ENCODE results near the gene ZFYVE26. TPM values are rescaled to one million over a fixed set of nuclear protein-coding genes. Genes with fewer than 3 reads are reported as not detected.

ZFYVE26 gene
- 1 to 10 TPM in 5 of 6 donors, under 1 TPM in 1; 0.09 to 6.2 (median 2.7) TPM for polyA plus RNA-seq (ENCODE audit: low read depth in 6 of 6)

DNA sequence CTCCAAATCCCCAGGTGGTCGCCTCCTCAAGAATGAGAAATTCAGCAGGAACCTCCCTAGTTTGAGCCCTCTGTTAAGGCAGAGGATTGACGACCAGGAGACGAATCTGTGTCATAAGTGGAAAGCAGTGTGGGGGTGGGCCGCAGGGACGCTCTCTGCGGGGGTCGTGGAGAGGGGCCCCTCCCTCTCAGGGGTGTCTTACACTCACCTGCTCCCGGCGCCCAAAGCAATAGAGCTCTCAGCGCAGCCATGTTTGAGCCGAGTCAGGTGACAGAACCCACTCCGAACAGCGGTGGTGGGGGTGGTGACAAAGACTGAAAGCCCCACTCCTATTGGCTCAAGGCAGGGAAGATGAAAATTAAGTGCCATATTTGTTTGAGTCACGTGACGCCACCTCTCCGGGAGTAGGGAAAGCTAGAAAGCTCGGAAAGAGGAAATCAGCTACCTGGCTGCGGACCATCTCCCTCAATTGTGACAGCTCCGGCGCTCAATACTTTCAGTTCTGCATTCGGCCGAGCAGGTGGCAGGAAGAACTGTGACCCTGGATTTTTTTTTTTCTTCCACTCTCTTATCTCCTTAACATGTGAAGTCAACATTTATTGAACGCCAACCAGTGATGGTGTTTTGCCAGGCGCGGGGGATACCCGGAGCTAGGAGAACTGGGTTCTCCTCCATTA is at the start of gene ZFYVE26:
Gene ZFYVE26, minus strand, starts transcription at position 265 of the 677 bp plus-strand sequence. CDS start 627 bp downstream, outside the sequence.
- H3K4me1 Mint-ChIP-seq: peaks cover 35 to 75% (median 36%) of the 10 kb centered on the region in 3 donors

DNA sequence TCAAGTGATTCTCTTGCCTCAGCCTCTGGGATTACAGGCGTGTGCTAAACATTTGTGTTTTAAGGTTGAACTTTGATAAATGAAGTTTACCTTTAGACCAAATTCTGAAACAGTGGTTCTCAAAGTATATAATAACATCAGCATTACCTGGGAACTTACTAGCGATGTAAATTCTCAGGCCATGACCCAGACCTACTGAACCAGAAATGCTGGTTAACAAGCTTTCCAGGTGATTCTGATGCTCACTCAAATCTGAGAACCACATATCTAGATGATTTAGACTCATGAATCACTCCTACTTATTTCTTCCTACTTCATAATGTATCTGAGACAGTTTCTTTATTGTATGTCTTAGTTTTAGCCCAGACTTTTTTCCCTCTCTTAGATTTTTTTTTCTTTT is 46.8 kb upstream of the ZFYVE26 start:
- Mint-ChIP-seq H3K4me1 (peaks cover 0 to 4% (median 0%) of the 10 kb centered on the region in 3 donors), H3K4me3 (no peak overlapping the region), H3K9me3 (peaks cover 0 to 1% (median 0%) of the 10 kb centered on the region in 7 donors), H3K27ac (no peak overlapping the region), H3K36me3 (peaks cover 18 to 25% of the 10 kb centered on the region in 2 donors), H3K27me3 (no peaks in the 10 kb centered on the region)
- ATAC-seq (ENCODE audit: low read depth in 2 of 2) (no peak), DNase-seq (no peak)

More for the DNA sequence above, at the start of gene ZFYVE26:
- Mint-ChIP-seq H3K27ac (peak within 1 kb of the TSS; percentile 90 to 99 (median 96)), H3K4me3 (peak within 1 kb of the TSS; percentile 79 to 98 (median 96)), H3K36me3 (peaks cover 0 to 5% of the 10 kb centered on the region in 2 donors), H3K27me3 (no peaks in the 10 kb centered on the region), H3K9me3 (no peaks in the 10 kb centered on the region)
- peak; percentile 92 for DNase-seq
- peak; percentile 78 to 82 for ATAC-seq (ENCODE audit: low read depth in 2 of 2)

DNA sequence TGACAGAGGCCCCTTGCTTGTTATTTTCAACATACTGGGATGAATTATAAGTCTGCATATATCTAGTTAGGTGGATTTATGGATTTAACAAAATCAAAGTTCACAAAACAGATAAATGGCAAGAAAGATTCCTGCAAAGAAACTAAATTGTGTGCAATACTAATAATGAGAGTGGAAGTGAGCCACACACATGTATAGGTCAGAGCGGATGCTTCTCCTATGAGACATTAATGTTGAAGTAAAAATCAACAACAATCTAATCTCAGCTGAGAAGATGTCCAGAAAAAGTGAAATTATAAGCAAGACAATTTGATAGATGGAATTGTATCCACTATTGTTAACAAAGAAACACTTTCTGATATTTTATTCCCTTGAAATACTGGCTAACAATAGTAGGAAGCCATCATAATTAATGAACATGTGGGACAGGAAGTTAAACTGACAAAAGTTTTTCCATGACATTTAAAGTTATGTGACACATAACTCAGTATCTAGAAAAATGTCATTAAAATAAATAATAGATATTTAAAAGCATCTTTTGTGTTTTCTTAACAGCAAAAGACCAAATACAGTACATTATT is 42.9 kb upstream of the ZFYVE26 start:
- no peak overlapping the region for H3K27ac Mint-ChIP-seq
- DNase-seq: no peak
- H3K9me3 Mint-ChIP-seq: no peaks in the 10 kb centered on the region
- H3K27me3 Mint-ChIP-seq: no peaks in the 10 kb centered on the region
- H3K4me3 Mint-ChIP-seq: no peak overlapping the region
- no peaks in the 10 kb centered on the region for H3K36me3 Mint-ChIP-seq
- no peaks in the 10 kb centered on the region for H3K4me1 Mint-ChIP-seq
- ATAC-seq (ENCODE audit: low read depth in 2 of 2): no peak

DNA sequence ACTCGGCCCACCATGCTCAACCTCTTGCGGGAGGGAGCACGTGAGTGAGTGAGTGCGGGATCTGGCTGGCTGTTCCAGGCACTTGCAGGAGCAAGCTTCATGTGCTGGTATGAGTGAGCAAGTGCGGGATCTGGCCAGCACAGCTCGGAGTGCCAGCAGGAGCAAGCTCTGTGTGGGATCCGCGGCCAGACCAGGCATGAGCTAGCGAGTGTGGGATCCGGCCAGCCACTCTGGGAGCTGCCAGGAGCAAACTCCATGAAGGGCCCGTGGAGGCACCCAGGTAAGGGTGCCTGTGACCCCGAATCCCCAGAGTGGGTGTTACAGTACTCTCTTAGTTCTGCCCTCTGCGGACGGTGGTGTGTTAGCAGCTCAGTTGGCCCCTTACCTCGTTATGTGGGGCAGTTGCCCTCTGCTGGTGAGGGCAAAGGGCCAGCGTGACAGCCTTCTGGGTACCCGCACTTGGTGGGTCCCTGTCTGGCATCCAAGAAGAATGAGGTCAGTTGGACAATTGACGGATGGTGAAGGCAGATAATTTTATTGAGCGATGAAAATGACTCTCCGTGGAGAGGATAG is 41.5 kb upstream of the ZFYVE26 start:
- no peaks in the 10 kb centered on the region for H3K36me3 Mint-ChIP-seq
- H3K4me1 Mint-ChIP-seq: peaks cover 13 to 14% (median 13%) of the 10 kb centered on the region in 3 donors
- peak overlapping the region in 1 of 6 donors; percentile 90 for H3K27ac Mint-ChIP-seq
- no peaks in the 10 kb centered on the region for H3K27me3 Mint-ChIP-seq
- ATAC-seq (ENCODE audit: low read depth in 2 of 2) (no peak), DNase-seq (no peak)
- H3K9me3 Mint-ChIP-seq: no peaks in the 10 kb centered on the region
- H3K4me3 Mint-ChIP-seq: no peak overlapping the region

DNA sequence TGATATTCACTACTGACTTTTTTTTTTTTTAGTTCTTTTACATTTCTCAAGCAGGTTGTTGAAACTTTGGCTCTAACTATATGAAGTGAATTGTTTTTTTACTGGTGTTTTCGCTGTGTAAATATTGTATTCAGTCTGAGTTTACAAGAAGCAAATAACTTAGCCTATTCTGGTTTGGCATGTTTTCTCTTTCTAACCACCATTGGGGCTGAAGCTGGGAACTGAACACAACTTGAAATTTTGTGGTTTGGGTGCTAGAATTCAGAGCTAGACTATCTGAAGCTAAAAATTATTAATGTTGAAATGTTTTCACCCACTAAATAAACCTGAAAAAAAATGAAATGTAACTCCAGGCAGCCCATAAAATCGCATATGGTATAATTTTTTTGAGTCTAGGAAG is 40.4 kb upstream of the ZFYVE26 start:
- no peak for ATAC-seq (ENCODE audit: low read depth in 2 of 2)
- Mint-ChIP-seq H3K4me3 (no peak overlapping the region), H3K9me3 (no peaks in the 10 kb centered on the region), H3K36me3 (no peaks in the 10 kb centered on the region), H3K27me3 (no peaks in the 10 kb centered on the region), H3K4me1 (peaks cover 14 to 21% (median 19%) of the 10 kb centered on the region in 3 donors), H3K27ac (no peak overlapping the region)
- DNase-seq: no peak

DNA sequence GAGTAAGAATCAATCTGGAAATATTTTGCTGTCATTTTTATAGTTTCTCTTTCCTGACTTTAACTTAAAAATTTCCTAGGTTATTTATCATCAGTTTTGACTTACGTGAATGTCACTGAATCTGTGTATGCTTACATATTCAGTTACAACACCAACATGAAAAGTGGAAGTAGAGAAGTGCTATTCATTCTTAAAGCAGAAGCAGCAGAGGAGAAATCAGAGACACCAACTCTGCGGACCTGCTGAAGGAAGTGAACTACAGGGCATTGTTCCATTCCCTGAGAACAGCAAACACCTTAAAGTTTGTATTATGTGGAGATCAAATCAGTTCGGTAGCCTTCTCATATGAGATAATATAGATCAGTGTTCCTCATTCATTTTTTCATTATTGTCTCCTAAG is 37.3 kb upstream of the ZFYVE26 start:
- no peaks in the 10 kb centered on the region for H3K27me3 Mint-ChIP-seq
- H3K4me1 Mint-ChIP-seq: peaks cover 19 to 31% (median 25%) of the 10 kb centered on the region in 3 donors
- peaks cover 0 to 5% (median under 1%) of the 10 kb centered on the region in 7 donors for H3K9me3 Mint-ChIP-seq
- peak overlapping the region in 1 of 6 donors; percentile 56 for H3K27ac Mint-ChIP-seq
- DNase-seq: no peak
- peaks cover 0 to 2% of the 10 kb centered on the region in 2 donors for H3K36me3 Mint-ChIP-seq
- no peak overlapping the region for H3K4me3 Mint-ChIP-seq
- peak in 1 of 2 donors; percentile 28 for ATAC-seq (ENCODE audit: low read depth in 2 of 2)

DNA sequence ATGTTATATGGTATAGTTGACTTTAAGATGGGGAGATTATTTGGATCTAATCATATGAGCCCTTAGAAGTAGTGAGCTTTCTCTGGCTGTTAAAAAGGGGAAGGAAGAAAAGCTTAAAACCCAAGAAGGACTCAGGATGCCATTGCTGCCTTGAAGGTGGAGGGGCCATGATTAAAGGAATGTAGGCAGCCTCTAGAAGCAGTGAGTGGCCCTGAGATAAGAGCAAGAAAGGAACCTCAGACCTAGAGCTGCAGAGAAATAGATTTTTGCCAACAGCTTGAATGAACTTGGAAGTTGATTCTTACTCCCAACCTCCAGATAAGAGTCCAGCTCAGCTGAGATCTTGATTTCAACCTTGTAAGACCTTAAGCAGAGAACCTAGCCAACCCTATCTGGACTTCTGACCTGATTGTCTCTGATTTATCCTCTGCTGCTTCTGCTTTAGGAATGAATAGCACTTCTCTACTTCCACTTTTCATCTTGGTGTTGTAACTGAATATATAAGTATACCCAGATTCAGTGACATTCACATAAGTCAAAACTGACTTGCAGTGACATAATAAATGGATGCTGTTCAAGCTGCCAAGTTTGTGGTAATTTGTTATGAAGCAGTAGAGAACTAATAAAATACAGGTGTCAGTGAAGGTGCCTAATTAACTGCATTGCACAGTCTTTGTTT is 36.7 kb upstream of the ZFYVE26 start:
- Mint-ChIP-seq H3K4me3 (no peak overlapping the region), H3K27me3 (no peaks in the 10 kb centered on the region)
- no peak for ATAC-seq (ENCODE audit: low read depth in 2 of 2)

DNA sequence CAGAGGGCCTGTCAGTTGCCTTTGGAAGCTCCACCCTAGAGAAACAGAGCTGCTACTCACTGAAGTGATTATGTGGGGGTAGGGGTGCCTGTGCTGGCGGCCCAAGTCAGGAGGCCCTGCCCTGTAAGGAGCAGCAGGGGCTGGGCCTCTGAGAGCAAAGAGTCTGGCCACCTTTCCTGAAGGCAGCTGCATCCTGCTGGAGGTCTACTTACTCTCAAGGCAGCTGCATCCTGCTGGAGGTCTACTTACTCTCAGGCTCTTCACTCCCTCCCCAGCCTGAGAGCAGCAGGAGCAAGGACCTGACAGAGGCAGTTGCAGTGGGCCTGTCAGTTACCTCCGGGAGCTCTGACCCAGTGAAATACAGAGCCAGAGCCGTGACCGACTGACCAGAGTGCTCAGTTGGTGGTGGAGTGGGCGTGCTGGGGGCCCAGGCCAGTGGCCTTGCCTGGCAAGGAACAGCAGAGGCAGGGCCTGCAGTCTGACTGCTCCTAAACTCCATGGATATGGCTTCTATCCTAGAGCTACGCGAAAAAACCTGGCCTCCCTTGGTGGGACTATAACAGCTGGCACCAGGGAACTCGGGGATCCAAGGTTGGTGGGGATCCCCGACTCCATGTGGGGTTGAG is 35.5 kb upstream of the ZFYVE26 start:
- DNase-seq (no peak), ATAC-seq (ENCODE audit: low read depth in 2 of 2) (no peak)
- H3K27ac Mint-ChIP-seq: peak overlapping the region in 2 of 6 donors; percentile 3 to 24
- H3K4me3 Mint-ChIP-seq: no peak overlapping the region
- no peaks in the 10 kb centered on the region for H3K27me3 Mint-ChIP-seq
- peaks cover 10 to 17% of the 10 kb centered on the region in 2 donors for H3K36me3 Mint-ChIP-seq
- H3K4me1 Mint-ChIP-seq: peaks cover 19 to 31% (median 28%) of the 10 kb centered on the region in 3 donors
- peaks cover 0 to 16% (median 11%) of the 10 kb centered on the region in 7 donors for H3K9me3 Mint-ChIP-seq

More for the DNA sequence above, 36.7 kb upstream of the ZFYVE26 start:
- no peak for DNase-seq
- Mint-ChIP-seq H3K36me3 (peaks cover 0 to 7% of the 10 kb centered on the region in 2 donors), H3K9me3 (peaks cover 0 to 10% (median 5%) of the 10 kb centered on the region in 7 donors), H3K27ac (peak overlapping the region in 2 of 6 donors; percentile 38 to 56), H3K4me1 (peaks cover 19 to 31% (median 25%) of the 10 kb centered on the region in 3 donors)

DNA sequence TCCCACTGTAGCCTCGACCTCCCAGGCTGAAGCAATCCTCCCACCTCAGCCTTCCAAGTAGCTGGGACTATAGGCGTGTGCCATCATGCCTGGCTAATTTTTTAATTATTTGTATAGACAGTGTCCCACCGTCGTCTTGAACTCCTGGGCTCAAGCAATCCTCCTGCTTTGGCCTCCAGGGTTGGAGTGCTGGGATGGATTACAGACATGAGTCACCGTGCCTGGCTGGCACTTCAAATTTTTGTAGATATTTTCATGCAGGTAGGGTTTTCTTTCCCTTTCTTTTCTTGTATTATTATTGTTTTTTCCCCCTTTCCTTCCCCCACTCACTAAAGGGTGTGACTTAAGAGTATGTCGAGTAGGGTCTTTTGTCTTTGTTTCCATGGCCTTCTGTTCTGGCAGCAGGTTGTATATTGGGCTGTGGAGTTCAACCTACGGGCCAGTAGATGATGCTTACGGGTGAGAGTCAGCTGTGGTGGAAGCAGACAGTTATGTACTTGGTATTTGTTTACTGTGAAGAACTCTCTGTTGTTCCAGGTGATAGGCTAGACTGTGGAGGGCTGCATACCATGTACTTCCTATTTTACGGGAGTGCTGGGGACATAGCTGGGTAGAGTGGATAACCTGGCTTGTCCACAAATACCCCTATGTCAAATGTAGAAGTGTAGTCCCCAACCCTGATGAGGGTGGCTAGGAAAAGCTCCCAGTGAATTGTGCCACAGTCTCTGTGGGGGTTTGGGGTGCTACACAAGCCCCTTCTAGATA is 33.9 kb upstream of the ZFYVE26 start:
- peaks cover 0 to 16% (median 11%) of the 10 kb centered on the region in 7 donors for H3K9me3 Mint-ChIP-seq
- peaks cover 19 to 31% (median 29%) of the 10 kb centered on the region in 3 donors for H3K4me1 Mint-ChIP-seq
- H3K27me3 Mint-ChIP-seq: no peaks in the 10 kb centered on the region
- H3K27ac Mint-ChIP-seq: peak overlapping the region in 1 of 6 donors; percentile 91
- peaks cover 21 to 22% of the 10 kb centered on the region in 2 donors for H3K36me3 Mint-ChIP-seq
- ATAC-seq (ENCODE audit: low read depth in 2 of 2): no peak
- DNase-seq: no peak
- H3K4me3 Mint-ChIP-seq: no peak overlapping the region

DNA sequence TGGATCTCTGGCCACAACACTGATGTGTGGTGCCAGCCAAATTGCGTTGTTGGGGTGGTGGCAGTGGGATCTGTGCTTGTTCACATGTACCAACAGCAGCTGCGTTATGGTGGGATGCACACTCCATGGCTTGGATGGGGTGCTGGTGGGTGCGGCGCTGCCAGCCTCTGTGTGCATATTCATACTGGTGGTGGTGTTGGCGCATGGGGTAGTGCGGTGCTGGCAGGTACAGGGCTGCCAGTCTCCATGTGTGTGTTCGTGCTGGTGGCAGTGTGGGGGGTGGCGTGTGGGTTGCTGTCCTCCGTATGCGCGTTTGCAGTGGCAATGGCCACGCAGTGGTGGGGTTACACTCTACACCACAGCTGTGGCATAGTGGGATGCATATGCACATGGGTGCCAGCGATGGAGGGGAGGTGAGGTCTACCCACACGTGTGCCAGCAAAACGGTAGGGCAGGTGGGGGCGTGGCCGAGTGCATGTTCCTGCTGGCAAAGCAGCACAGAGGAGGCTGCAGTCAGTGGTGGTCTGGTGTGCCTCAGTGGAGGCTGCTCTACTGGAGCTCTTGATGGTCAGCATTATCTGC is 29.7 kb upstream of the ZFYVE26 start:
- no peak overlapping the region for H3K4me3 Mint-ChIP-seq
- H3K4me1 Mint-ChIP-seq: peaks cover 0 to 17% (median 11%) of the 10 kb centered on the region in 3 donors
- peak overlapping the region in 1 of 6 donors; percentile 63 for H3K27ac Mint-ChIP-seq
- H3K27me3 Mint-ChIP-seq: no peaks in the 10 kb centered on the region
- ATAC-seq (ENCODE audit: low read depth in 2 of 2): no peak
- peaks cover 21 to 22% of the 10 kb centered on the region in 2 donors for H3K36me3 Mint-ChIP-seq
- peaks cover 0 to 16% (median 11%) of the 10 kb centered on the region in 7 donors for H3K9me3 Mint-ChIP-seq
- DNase-seq: no peak

DNA sequence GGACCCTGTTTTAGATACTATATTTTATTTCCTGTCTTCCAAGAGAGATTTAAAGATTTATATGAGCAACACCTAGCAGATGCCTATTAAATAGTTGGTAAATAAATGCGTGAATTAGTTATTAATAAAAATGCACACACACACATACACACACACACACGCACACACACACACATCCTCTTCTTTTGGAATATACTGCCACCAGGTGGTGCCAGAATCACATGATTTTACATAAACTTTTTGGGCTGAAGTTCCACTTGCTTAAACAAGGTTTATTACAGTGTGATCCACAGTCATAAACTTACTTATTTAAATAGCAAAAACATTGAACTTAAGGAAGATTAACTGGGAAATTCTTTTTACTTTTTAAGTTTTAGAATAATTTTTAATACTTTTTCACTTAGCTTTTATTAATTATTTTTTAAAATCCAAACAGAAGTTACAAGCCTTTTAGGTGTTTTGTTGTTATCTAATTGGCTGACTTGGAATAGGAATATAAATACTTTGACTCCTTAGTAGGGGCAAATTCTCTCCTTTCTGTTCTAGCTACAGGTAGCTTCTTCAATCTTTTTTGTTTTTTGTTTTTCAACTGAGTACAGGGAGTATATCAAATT is 20.7 kb upstream of the ZFYVE26 start:
- no peak overlapping the region for H3K4me3 Mint-ChIP-seq
- H3K4me1 Mint-ChIP-seq: peaks cover 0 to 7% (median 0%) of the 10 kb centered on the region in 3 donors
- ATAC-seq (ENCODE audit: low read depth in 2 of 2) (peak; percentile 49 to 64), DNase-seq (peak; percentile 61)
- H3K36me3 Mint-ChIP-seq: peaks cover 0 to 8% of the 10 kb centered on the region in 2 donors
- H3K27me3 Mint-ChIP-seq: no peaks in the 10 kb centered on the region
- H3K9me3 Mint-ChIP-seq: no peaks in the 10 kb centered on the region
- peak overlapping the region in 3 of 6 donors; percentile 47 to 64 (median 59) for H3K27ac Mint-ChIP-seq

DNA sequence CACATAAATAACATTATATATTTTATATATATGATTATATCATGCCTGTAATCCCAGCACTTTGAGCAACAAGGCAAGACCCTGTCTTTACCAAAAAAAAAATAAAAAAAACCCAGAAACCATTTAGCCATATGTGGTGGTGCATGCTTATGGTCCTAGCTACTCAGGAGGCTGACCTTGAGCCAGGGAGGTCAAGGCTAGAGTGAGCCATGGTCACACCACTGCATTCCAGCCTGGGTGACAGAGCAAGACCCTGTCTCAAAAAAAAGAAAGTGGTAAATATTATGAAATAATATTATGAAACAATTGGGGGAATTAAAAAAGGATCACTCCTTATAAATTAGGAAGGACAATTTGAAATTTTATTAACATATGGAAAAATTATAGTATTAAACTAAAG is 19.2 kb upstream of the ZFYVE26 start:
- ATAC-seq (ENCODE audit: low read depth in 2 of 2) (no peak), DNase-seq (no peak)
- H3K4me3 Mint-ChIP-seq: no peak overlapping the region
- H3K9me3 Mint-ChIP-seq: no peaks in the 10 kb centered on the region
- H3K27me3 Mint-ChIP-seq: no peaks in the 10 kb centered on the region
- H3K36me3 Mint-ChIP-seq: peaks cover 4 to 8% of the 10 kb centered on the region in 2 donors
- peaks cover 0 to 8% (median 0%) of the 10 kb centered on the region in 3 donors for H3K4me1 Mint-ChIP-seq
- peak overlapping the region in 1 of 6 donors; percentile 20 for H3K27ac Mint-ChIP-seq

All from naive B cell (primary cell).